SHP77 (cell line): ENCODE results near the gene TBC1D1.

Experiments used
- DNase-seq, 2 experiments: peaks; one replicate each; lab custom pipeline; 2025; lab: John Stamatoyannopoulos, UW

The TBC1D1 gene

GRCh38 chr4:38082424-38083385, 191.8 kb downstream of the TBC1D1 start:
- DNase-seq = no peak

- DNase-seq = no peak
These were observed 194.2 kb downstream of the TBC1D1 start for GRCh38 chr4:38084877-38085711.

- no peak for DNase-seq
These were observed 194.9 kb downstream of the TBC1D1 start for GRCh38 chr4:38085751-38086150.

- DNase-seq = no peak
These were observed 195.4 kb downstream of the TBC1D1 start for GRCh38 chr4:38086151-38086848.

GRCh38 chr4:38086849-38087226, 196.0 kb downstream of the TBC1D1 start:
- DNase-seq = no peak

GRCh38 chr4:38088321-38088720, 197.4 kb downstream of the TBC1D1 start:
- no peak for DNase-seq

- no peak for DNase-seq
These were observed 199.1 kb downstream of the TBC1D1 start for GRCh38 chr4:38089961-38090360.

- DNase-seq = no peak
These were observed 199.8 kb downstream of the TBC1D1 start for GRCh38 chr4:38090455-38091246.

GRCh38 chr4:38091636-38092035, 200.8 kb downstream of the TBC1D1 start:
- DNase-seq = no peak

GRCh38 chr4:38092701-38093100, 201.8 kb downstream of the TBC1D1 start:
- no peak for DNase-seq

GRCh38 chr4:38094419-38094818, 203.5 kb downstream of the TBC1D1 start:
- no peak for DNase-seq

- DNase-seq = no peak
These were observed 204.8 kb downstream of the TBC1D1 start for GRCh38 chr4:38095691-38096090.

- no peak for DNase-seq
These were observed 206.9 kb downstream of the TBC1D1 start for GRCh38 chr4:38097818-38098217.

- DNase-seq = no peak
These were observed 208.2 kb downstream of the TBC1D1 start for GRCh38 chr4:38099020-38099600.

- no peak for DNase-seq
These were observed 209.1 kb downstream of the TBC1D1 start for GRCh38 chr4:38099908-38100407.

GRCh38 chr4:38100474-38101255, 209.8 kb downstream of the TBC1D1 start:
- no peak for DNase-seq

- DNase-seq = no peak
These were observed 210.7 kb downstream of the TBC1D1 start for GRCh38 chr4:38101563-38101962.

GRCh38 chr4:38102957-38103588, 212.2 kb downstream of the TBC1D1 start:
- no peak for DNase-seq

GRCh38 chr4:38105475-38106220, 214.8 kb downstream of the TBC1D1 start:
- no peak for DNase-seq
